Kidney glomerular epithelial cell (primary cell): ENCODE data around the gene PPP2R2C.

Experiments
- DNase-seq: peaks from one replicate; lab custom pipeline; 2025; lab: John Stamatoyannopoulos, UW

Gene PPP2R2C

GRCh38 chr4:6345096-6345830 is 127.2 kb downstream of the PPP2R2C start:
- DNase-seq = no peak

- peak; percentile 52 for DNase-seq
These were observed 128.4 kb downstream of the PPP2R2C start for GRCh38 chr4:6343939-6344408.

GRCh38 chr4:6342530-6343293 is 129.7 kb downstream of the PPP2R2C start:
- no peak for DNase-seq

- DNase-seq = no peak
These were observed 130.7 kb downstream of the PPP2R2C start for GRCh38 chr4:6341696-6342095.

GRCh38 chr4:6340446-6341015 is 131.9 kb downstream of the PPP2R2C start:
- no peak for DNase-seq

- no peak for DNase-seq
These were observed 132.5 kb downstream of the PPP2R2C start for GRCh38 chr4:6339818-6340445.

GRCh38 chr4:6338951-6339817 is 133.2 kb downstream of the PPP2R2C start:
- DNase-seq = no peak

- DNase-seq = no peak
These were observed 134.1 kb downstream of the PPP2R2C start for GRCh38 chr4:6338175-6338950.

- no peak for DNase-seq
These were observed 135.0 kb downstream of the PPP2R2C start for GRCh38 chr4:6337331-6337935.

GRCh38 chr4:6336166-6336565 is 136.2 kb downstream of the PPP2R2C start:
- no peak for DNase-seq

- DNase-seq = no peak
These were observed 137.3 kb downstream of the PPP2R2C start for GRCh38 chr4:6335040-6335590.

GRCh38 chr4:6334203-6334887 is 138.1 kb downstream of the PPP2R2C start:
- DNase-seq = no peak

GRCh38 chr4:6333301-6334202 is 138.9 kb downstream of the PPP2R2C start:
- DNase-seq = no peak

GRCh38 chr4:6332669-6333050 is 139.8 kb downstream of the PPP2R2C start:
- DNase-seq = no peak

GRCh38 chr4:6332042-6332668 is 140.3 kb downstream of the PPP2R2C start:
- DNase-seq = no peak

- DNase-seq = no peak
These were observed 140.9 kb downstream of the PPP2R2C start for GRCh38 chr4:6331468-6331867.

GRCh38 chr4:6331018-6331417 is 141.4 kb downstream of the PPP2R2C start:
- no peak for DNase-seq

- DNase-seq = no peak
These were observed 142.0 kb downstream of the PPP2R2C start for GRCh38 chr4:6330384-6330767.
